HG03571 (cell line): ENCODE data around the gene TTLL9.
"Not testable (repeated sequence)": the region's sequence is repeated elsewhere in the genome, so short reads cannot be mapped to it uniquely, and the experiment has no call there.

Experiments
- ATAC-seq: cut with Tn5 transposase; IDR thresholded peaks from one replicate; pipeline ENCODE4 v1.9.1; 2021; ENCODE audit not compliant: unreplicated experiment

TTLL9 gene

DNA sequence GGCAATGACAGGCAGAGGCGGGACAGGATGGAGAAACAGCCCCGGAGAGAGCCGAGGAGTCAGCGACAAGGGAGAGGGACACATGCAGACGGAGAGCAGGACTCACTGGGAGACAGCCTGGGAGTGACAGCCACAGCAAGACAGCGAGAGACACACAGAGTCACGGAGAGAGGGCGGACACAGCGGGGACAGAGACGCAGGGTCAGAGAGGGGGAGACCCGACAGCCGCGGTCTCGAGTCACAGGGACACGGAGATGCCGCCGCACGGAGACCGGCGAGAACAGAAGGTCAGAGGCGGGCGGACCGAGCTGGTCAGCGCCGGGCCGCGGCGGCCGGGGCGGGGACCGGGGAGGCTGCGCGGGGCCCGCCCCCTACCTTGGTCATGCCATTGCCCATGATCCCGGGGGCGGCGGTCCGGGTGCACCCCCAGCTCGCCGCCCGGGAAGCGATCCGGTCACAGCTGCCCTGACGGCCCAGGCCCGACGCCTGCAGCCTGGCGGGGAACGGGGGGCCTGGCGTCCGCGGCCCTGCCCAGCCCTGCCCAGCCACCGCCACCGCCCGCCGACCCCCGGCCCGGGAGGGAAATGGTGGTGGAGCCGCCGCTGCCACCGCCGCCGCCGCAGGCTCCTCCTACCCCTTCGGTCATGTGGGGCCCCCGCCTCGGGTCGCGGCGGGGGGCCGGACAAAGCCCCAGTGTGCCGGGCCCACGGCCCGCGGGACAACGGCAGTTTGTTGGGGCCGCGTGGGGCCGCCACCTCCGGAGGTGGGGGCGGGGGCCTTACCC is at the start of gene TTLL9, which contains the start of gene DUSP15:
Gene TTLL9 (plus strand): TSS at position 693 of the 784 bp plus-strand sequence. CDS start 493 bp downstream, outside the sequence.
Gene DUSP15 (minus strand): TSS at position 586 of the 784 bp plus-strand sequence. CDS start 190 bp downstream, at position 396.
- ATAC-seq: no peak

- no peak for ATAC-seq
Measured at GRCh38 chr20:31821427-31821826, 49.0 kb upstream of the TTLL9 start.

- ATAC-seq: no peak
Measured at GRCh38 chr20:31822421-31823330, 47.8 kb upstream of the TTLL9 start.

GRCh38 chr20:31823360-31824124 is 46.9 kb upstream of the TTLL9 start:
- no peak for ATAC-seq

DNA sequence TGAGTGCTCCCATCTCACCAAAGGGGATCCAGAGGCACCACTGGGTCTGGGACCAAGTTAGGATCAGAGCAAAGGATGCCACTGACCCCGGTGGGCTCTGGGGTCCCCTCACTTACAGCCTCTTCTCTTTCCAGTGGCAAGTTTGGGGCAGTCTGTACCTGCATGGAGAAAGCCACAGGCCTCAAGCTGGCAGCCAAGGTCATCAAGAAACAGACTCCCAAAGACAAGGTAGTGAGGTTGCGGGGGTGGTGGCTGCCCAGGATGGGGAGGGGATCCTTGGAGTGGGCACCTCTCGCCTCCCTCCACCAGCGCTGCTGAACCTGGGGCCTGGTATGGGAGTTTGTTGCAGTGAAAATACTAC is 46.3 kb upstream of the TTLL9 start:
- ATAC-seq: no peak

DNA sequence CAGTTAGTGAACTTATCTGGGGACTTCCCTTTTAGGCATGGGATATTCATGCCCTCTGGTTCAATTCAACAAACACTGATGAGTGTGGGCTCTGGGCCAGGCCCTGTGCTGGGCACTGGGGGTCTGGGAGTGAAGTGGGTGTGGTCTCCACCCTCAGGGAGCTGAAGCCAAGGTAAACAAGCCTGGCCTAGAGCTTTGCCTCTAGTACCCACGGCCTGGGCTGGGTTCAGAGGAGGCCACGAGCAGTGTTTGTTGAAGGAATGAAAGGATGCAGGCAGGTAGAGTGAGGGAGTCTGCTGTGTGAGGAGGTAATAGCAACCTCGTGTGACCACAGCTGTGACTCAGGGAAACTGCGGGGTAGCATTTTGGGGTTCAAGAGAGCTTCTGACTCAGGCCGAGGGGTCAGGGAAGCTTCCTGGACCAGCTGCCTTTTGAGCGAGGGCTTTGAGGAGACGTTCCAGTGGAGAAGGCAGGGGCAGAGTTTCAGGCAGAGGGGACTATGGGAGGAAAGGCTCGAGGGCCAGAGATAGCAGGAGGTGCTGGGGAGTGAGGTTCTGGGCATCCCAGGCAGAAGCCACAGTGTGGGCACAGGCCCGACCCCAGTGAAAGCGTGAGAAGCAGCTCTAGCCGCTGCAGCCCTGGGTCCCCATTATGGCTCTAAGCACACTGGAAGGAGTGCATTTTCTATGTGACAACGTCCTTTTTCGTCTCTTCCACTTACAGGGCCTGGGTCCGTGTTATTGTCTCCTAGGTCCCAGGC is 45.7 kb upstream of the TTLL9 start:
- ATAC-seq: no peak

GRCh38 chr20:31826074-31826473 is 44.4 kb upstream of the TTLL9 start:
- ATAC-seq: no peak

- no peak for ATAC-seq
Measured at GRCh38 chr20:31827059-31827458, 43.4 kb upstream of the TTLL9 start.

- not testable (repeated sequence) for ATAC-seq
Measured at GRCh38 chr20:31828016-31828415, 42.4 kb upstream of the TTLL9 start.

DNA sequence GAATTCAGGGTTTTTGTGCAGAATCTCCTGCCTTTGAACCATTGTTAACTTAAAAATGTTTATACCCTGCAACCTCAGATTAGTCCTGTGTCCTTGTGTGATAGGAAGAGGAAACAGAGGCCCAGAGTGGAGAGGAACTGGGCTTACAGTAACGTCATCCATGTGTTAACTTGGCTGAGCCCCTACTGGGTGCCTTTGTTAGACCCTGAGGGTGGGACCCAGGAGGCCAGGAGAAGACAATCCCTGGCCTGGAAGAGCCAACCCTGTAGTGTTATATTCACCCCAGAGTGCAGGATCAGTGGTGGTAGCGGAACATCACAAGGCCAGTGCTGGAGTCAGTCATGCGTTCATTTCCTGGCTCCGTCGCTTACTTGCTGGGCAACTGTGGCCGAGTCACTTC is 40.7 kb upstream of the TTLL9 start:
- ATAC-seq: no peak

- ATAC-seq: no peak
Measured at GRCh38 chr20:31830406-31830981, 39.9 kb upstream of the TTLL9 start.

- ATAC-seq: no peak
Measured at GRCh38 chr20:31831211-31831610, 39.2 kb upstream of the TTLL9 start.

GRCh38 chr20:31831771-31832306 is 38.6 kb upstream of the TTLL9 start:
- no peak for ATAC-seq

GRCh38 chr20:31833130-31833930 is 37.1 kb upstream of the TTLL9 start:
- no peak for ATAC-seq

- no peak for ATAC-seq
Measured at GRCh38 chr20:31833931-31834521, 36.4 kb upstream of the TTLL9 start.

DNA sequence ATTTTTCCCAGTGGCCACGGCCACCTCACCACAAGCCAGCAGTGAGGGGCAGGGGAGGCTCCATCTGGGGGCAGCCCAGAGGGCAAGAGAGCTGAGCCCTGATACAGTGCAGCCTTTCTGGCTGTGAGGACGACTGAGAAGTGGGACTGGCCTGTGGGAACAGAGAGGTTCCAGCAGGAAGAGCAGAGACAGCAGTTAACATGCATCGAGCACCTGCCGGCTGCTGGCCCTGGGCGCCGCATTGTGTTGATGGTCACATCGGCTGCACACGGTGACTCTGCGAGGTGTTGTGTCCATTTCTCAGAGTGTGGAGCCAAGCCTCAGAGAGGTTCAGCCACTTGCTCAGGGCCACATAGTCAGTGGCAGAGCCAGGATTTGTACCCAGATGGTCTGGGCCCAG is 34.9 kb upstream of the TTLL9 start:
- ATAC-seq: no peak

- ATAC-seq: peak; percentile 47
Measured at GRCh38 chr20:31835977-31836852, 34.2 kb upstream of the TTLL9 start.
